Testis (tissue), 3 donors: ENCODE data around the gene EEFSEC. TPM values are rescaled to one million over a fixed set of nuclear protein-coding genes. Genes with fewer than 3 reads are reported as not detected.

Experiments
- DNase-seq: peaks from one replicate; pipeline ENCODE4 v3.0.0-alpha.2; 2019
- H3K27ac ChIP-seq, 2 donors: fragments of 200-600 bp; sonication (generic); one replicate each; pipeline ENCODE4 v1.5.1; 2019
- H3K27me3 ChIP-seq: fragments of 200-600 bp; sonication (generic); one replicate; pipeline ENCODE4 v1.5.1; 2019
- H3K36me3 ChIP-seq: fragments of 200-600 bp; sonication (generic); one replicate; pipeline ENCODE4 v1.5.1; 2017; ENCODE audit warnings: low read depth; ENCODE audit errors: missing control alignments
- H3K4me1 ChIP-seq: fragments of 200-600 bp; sonication (generic); one replicate; pipeline ENCODE4 v1.5.1; 2019
- H3K4me3 ChIP-seq, 2 donors: fragments of 200-600 bp; sonication (generic); one replicate each; pipeline ENCODE4 v1.5.1; 2017 to 2019
- H3K9me3 ChIP-seq: fragments of 200-600 bp; sonication (generic); one replicate; pipeline ENCODE4 v1.5.1; 2017
- POLR2A ChIP-seq: fragments of 450-650 bp; IDR thresholded peaks from one replicate; pipeline ENCODE4 v1.6.1; 2017; ENCODE audit warnings: antibody characterized with exemption, mild to moderate bottlenecking, moderate library complexity
- WGBS, 2 donors: methylation state at CpG; one replicate each; pipeline ENCODE4 v1.1.5; 2018; 5-methylcytosine and 5-hydroxymethylcytosine counted together
- intact Hi-C: fragments of 100-400 bp; cut with DNase I; formaldehyde crosslinking; loops from one replicate; pipeline ENCODE4 v1.15.1; 2023; ENCODE audit warnings: low total_unique reads
- polyA plus RNA-seq: library from polyadenylated mRNA; stranded (reverse); fragments of 350-450 nt; fragmentation: Illumina TruSeq; extraction: RNeasy Lipid Tissue Mini Kit (QIAGEN cat#74804); gene quantifications from one replicate; pipeline ENCODE4 v1.2.3, GENCODE V29; 2014; ENCODE audit warnings: low read depth, low replicate concordance; ENCODE audit not compliant: insufficient read depth
- total RNA-seq, 2 donors: library from RNA; depleted of rRNA; stranded (reverse); fragments of >200 nt; gene quantifications; one replicate each; pipeline ENCODE4 v1.2.3, GENCODE V29; 2016
- TF ChIP-seq, protein P1 (sequence below), 3 experiments: fragments of 450-650 bp in 2 of 3; fragments of 200-600 bp in 1 of 3; sonication (generic) in 1 of 3; IDR thresholded peaks; one replicate each; pipeline ENCODE4 v1.5.1; 2016 to 2019; ENCODE audit warnings: antibody characterized with exemption in 3 of 3, mild to moderate bottlenecking in 2 of 3, moderate library complexity in 1 of 3

The EEFSEC gene
- total and polyA plus RNA-seq, 3 donors from 2014 or later, result 35.4 to 40.3 (median 35.4) TPM

- no peak for DNase-seq
- Histone ChIP-seq H3K9me3 (no peaks in the 10 kb centered on the region), H3K27me3 (no peaks in the 10 kb centered on the region), H3K27ac (no peak overlapping the region), H3K36me3 (no peaks in the 10 kb centered on the region), H3K4me3 (no peak overlapping the region), H3K4me1 (peaks cover 10% of the 10 kb centered on the region)
- intact Hi-C loops, result no loop called here
- TF ChIP-seq POLR2A, result no peak
- TF ChIP-seq, protein P1, sequence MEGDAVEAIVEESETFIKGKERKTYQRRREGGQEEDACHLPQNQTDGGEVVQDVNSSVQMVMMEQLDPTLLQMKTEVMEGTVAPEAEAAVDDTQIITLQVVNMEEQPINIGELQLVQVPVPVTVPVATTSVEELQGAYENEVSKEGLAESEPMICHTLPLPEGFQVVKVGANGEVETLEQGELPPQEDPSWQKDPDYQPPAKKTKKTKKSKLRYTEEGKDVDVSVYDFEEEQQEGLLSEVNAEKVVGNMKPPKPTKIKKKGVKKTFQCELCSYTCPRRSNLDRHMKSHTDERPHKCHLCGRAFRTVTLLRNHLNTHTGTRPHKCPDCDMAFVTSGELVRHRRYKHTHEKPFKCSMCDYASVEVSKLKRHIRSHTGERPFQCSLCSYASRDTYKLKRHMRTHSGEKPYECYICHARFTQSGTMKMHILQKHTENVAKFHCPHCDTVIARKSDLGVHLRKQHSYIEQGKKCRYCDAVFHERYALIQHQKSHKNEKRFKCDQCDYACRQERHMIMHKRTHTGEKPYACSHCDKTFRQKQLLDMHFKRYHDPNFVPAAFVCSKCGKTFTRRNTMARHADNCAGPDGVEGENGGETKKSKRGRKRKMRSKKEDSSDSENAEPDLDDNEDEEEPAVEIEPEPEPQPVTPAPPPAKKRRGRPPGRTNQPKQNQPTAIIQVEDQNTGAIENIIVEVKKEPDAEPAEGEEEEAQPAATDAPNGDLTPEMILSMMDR (IDR thresholded peaks at IDR 0.05), result no peak
- WGBS, 2 donors, result 95% methylated on average over 6 to 29 of the region's 29 CpGs
Measured at GRCh38 chr3:128410669-128411573, 257.6 kb downstream of the EEFSEC start.

DNA sequence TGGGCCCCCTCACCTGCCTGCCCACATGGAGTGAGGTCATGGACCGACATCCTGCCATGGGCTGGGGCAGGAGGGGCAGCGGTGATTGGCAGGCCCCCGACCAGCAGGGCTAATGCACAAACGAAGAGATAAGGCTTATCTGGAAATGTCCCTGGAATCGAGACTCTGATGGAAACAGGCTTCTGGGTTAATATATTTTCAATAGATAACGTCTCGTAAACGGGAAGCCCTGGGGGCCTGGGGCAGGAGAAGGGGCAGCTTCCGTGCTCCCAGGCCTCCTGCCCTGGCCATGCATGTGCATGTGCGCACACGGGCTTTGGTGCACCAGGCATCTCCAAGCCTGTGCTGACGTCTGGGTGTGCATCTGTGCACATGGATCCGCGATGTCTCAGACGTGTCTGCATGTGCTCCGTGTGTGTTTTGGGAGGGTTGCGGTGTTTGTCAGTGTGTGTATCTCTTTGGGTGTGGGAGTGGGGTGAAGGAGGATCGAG, 258.3 kb downstream of the EEFSEC start:
- H3K27ac ChIP-seq, result no peak overlapping the region
- no peak for DNase-seq

DNA sequence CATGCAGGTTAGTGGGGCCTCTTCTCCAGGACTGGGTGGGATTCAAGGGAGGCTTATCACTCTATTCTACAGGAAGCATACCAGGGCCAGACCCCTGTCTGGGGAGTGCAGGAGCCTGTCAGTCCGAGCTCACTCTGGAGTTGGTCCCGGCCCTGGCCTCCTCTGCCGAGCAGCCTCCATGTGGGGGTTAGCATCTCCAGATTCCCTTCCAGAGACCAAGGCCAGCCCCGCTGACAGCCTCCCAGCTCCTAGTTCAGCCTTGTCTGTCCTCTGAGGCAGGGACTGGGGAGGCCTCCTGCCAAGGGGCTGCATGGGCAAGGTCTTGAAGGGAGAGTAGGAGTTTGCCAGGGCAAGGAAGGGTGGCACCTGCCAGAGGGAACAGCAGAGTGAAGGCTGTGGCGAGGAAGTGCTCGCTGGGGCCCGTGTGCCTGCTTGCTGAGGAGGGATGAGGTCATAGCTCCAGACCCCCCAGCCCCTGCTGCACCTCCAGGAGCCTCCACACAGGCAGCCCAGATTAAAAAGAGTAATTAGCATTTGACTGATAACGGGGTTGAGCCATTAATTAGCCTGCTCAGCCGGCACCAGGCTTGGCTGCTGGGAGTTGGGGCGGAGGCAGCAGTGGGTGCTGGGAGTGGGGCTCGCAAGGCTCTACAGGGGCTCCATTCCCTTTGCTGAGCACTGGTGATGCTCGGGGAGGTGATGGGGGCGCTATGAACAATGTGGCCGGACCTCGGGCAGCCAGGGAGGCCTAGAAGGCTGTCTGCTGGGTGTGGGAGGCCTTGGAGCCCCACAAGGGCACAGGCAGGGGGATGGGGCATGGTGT, 259.1 kb downstream of the EEFSEC start:
- DNase-seq, result no peak
- no peak for TF ChIP-seq POLR2A
- TF ChIP-seq, protein P1 (IDR thresholded peaks at IDR 0.05), result no peak
- Histone ChIP-seq H3K4me1 (peaks cover 10% of the 10 kb centered on the region), H3K27me3 (no peaks in the 10 kb centered on the region), H3K4me3 (no peak overlapping the region), H3K9me3 (no peaks in the 10 kb centered on the region), H3K27ac (no peak overlapping the region), H3K36me3 (no peaks in the 10 kb centered on the region)
- WGBS, 2 donors, result 92 to 100% methylated on average over 6 to 15 of the region's 15 CpGs
- intact Hi-C loops, result no loop called here

More for the DNA sequence above, 258.3 kb downstream of the EEFSEC start:
- WGBS, 2 donors, result 87 to 88% methylated on average over 16 to 18 of the region's 18 CpGs
- Histone ChIP-seq H3K4me3 (no peak overlapping the region), H3K27me3 (no peaks in the 10 kb centered on the region), H3K4me1 (peaks cover 10% of the 10 kb centered on the region), H3K36me3 (no peaks in the 10 kb centered on the region), H3K9me3 (no peaks in the 10 kb centered on the region)
- TF ChIP-seq, protein P1 (IDR thresholded peaks at IDR 0.05), result no peak
- TF ChIP-seq POLR2A, result no peak
- intact Hi-C loops, result no loop called here

DNA sequence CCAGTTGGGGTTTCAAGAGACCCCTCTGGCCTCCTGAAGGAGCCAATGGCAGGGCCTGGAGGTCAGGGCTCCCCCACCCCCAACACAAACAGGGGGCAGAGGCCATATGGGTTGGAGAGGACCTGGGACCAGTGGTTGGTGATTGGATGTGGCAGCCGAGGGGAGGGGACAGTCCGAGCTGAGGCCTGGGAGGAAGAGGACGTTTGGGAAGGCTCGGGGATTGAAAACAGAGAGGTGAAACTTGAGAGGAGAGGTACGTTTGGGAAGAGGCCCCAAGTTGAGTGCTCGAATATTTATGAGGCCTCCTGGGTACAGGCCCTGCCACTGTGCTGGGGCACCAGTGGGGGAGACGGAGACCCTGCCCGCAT, 259.7 kb downstream of the EEFSEC start:
- WGBS, 2 donors, result 84 to 87% methylated on average over 8 of the region's 8 CpGs
- peaks cover 10% of the 10 kb centered on the region for H3K4me1 ChIP-seq
- H3K27ac ChIP-seq, result no peak overlapping the region
- intact Hi-C loops, result no loop called here
- TF ChIP-seq POLR2A, result no peak
- TF ChIP-seq, protein P1 (IDR thresholded peaks at IDR 0.05), result no peak
- no peaks in the 10 kb centered on the region for H3K27me3 ChIP-seq
- no peak for DNase-seq
- no peak overlapping the region for H3K4me3 ChIP-seq
- no peaks in the 10 kb centered on the region for H3K36me3 ChIP-seq
- H3K9me3 ChIP-seq, result no peaks in the 10 kb centered on the region
